CD4-positive, alpha-beta T cell treated with Interleukin-1 beta for 1 hour (primary cell): ENCODE results near the gene VPS50.

Source experiments
- DNase-seq, 2 donors: peaks; one replicate each; pipeline ENCODE4 v3.0.0-alpha.2; 2020 to 2022

Gene VPS50

GRCh38 chr7:93231799-93232672, at the start of gene VPS50:
TSS of gene VPS50 (plus strand) at chr7:93232366. CDS start at chr7:93232468, 102 bp downstream.
- peak; percentile 95 to 98 for DNase-seq

GRCh38 chr7:93185303-93186027, 46.7 kb upstream of the VPS50 start:
- no peak for DNase-seq

GRCh38 chr7:93188870-93189634, 43.1 kb upstream of the VPS50 start:
- no peak for DNase-seq

GRCh38 chr7:93194386-93194785, 37.8 kb upstream of the VPS50 start:
- DNase-seq, result no peak

GRCh38 chr7:93196336-93196735, 35.8 kb upstream of the VPS50 start:
- DNase-seq, result peak in 1 of 2 donors; percentile 2

GRCh38 chr7:93198472-93198871, 33.7 kb upstream of the VPS50 start:
- no peak for DNase-seq

GRCh38 chr7:93202594-93203250, 29.4 kb upstream of the VPS50 start:
- DNase-seq, result no peak

GRCh38 chr7:93203496-93203895, 28.7 kb upstream of the VPS50 start:
- no peak for DNase-seq

- DNase-seq, result no peak
These were observed 27.1 kb upstream of the VPS50 start for GRCh38 chr7:93205046-93205445.

- DNase-seq, result no peak
These were observed 20.8 kb upstream of the VPS50 start for GRCh38 chr7:93211228-93211818.

- DNase-seq, result no peak
These were observed 19.3 kb upstream of the VPS50 start for GRCh38 chr7:93212881-93213280.

GRCh38 chr7:93218997-93219827, 13.0 kb upstream of the VPS50 start:
- DNase-seq, result no peak

- DNase-seq, result no peak
These were observed 12.3 kb upstream of the VPS50 start for GRCh38 chr7:93219868-93220267.

GRCh38 chr7:93226310-93226709, 5.9 kb upstream of the VPS50 start, which contains the start of gene HEPACAM2:
TSS of gene HEPACAM2 (minus strand) at chr7:93226469.
- no peak for DNase-seq

- DNase-seq, result peak; percentile 4 to 79
These were observed 3.9 kb upstream of the VPS50 start for GRCh38 chr7:93228302-93228701.

- no peak for DNase-seq
These were observed 907 bp upstream of the VPS50 start for GRCh38 chr7:93231259-93231658.

- no peak for DNase-seq
These were observed 480 bp downstream of the VPS50 start for GRCh38 chr7:93232673-93233018.

- DNase-seq, result no peak
These were observed 3.4 kb downstream of the VPS50 start for GRCh38 chr7:93235541-93235940.

GRCh38 chr7:93238131-93238530, 6.0 kb downstream of the VPS50 start:
- no peak for DNase-seq

- DNase-seq, result no peak
These were observed 6.6 kb downstream of the VPS50 start for GRCh38 chr7:93238748-93239147.

- no peak for DNase-seq
These were observed 7.7 kb downstream of the VPS50 start for GRCh38 chr7:93239824-93240223.
